Activated CD8-positive, alpha-beta memory T cell treated with anti-CD3 and anti-CD28 coated beads, Interleukin-2, amount 10 ng/mL, durations not matched to agents 7 days and 5 days (primary cell): ENCODE measurements around the gene RNF208. TPM values are rescaled to one million over a fixed set of nuclear protein-coding genes. Genes with fewer than 3 reads are reported as not detected.

ENCODE experiments used
- ATAC-seq: fragments of 150-1000 bp; cut with Tn5 transposase; one replicate; pipeline ENCODE4 v1.10.0; 2021; ENCODE audit warnings: moderate library complexity
- CTCF ChIA-PET: fragments of 350-600 bp; sonication (Branson Sonifier 250); formaldehyde crosslinking; loops from one replicate; lab custom pipeline; 2021; ENCODE audit warnings: antibody characterized with exemption; lab: Charles Lee
- DNase-seq: peaks from one replicate; pipeline ENCODE4 v3.0.0-alpha.2; 2020
- H3K27ac Mint-ChIP-seq: one replicate; pipeline ENCODE4 v1.8.0; 2021; ENCODE audit warnings: mild to moderate bottlenecking, mixed read lengths
- H3K27me3 Mint-ChIP-seq: one replicate; pipeline ENCODE4 v1.8.0; 2021; ENCODE audit warnings: mixed read lengths
- H3K36me3 Mint-ChIP-seq: one replicate; pipeline ENCODE4 v1.8.0; 2021; ENCODE audit warnings: mild to moderate bottlenecking, mixed read lengths
- H3K4me1 Mint-ChIP-seq: one replicate; pipeline ENCODE4 v1.8.0; 2021; ENCODE audit warnings: mixed read lengths
- H3K4me3 Mint-ChIP-seq: one replicate; pipeline ENCODE4 v1.8.0; 2021; ENCODE audit warnings: mild to moderate bottlenecking, moderate library complexity, mixed read lengths
- H3K9me3 Mint-ChIP-seq: one replicate; pipeline ENCODE4 v1.8.0; 2022; ENCODE audit warnings: low read depth, mixed read lengths
- total RNA-seq, 2 experiments: library from RNA; stranded (reverse); gene quantifications; one replicate each; pipeline ENCODE4 v1.2.3, GENCODE V29; 2021

The RNF208 gene
- total RNA-seq, 2 experiments from 2014 or later = 2.9 to 3.0 TPM

GRCh38 chr9:137183980-137184595 lies 38.0 kb downstream of the RNF208 start:
- H3K36me3 Mint-ChIP-seq = peaks cover 4% of the 10 kb centered on the region
- CTCF ChIA-PET = no interaction called here

GRCh38 chr9:137182836-137183235 lies 39.2 kb downstream of the RNF208 start:
- Mint-ChIP-seq H3K27me3 (no peaks in the 10 kb centered on the region), H3K9me3 (no peaks in the 10 kb centered on the region), H3K4me3 (no peak overlapping the region), H3K36me3 (peaks cover 4% of the 10 kb centered on the region), H3K4me1 (peaks cover 19% of the 10 kb centered on the region), H3K27ac (no peak overlapping the region)
- no peak for ATAC-seq
- DNase-seq = no peak
- CTCF ChIA-PET = no interaction called here

More at GRCh38 chr9:137183980-137184595, 38.0 kb downstream of the RNF208 start:
- no peaks in the 10 kb centered on the region for H3K27me3 Mint-ChIP-seq
- H3K4me1 Mint-ChIP-seq = peaks cover 21% of the 10 kb centered on the region
- H3K4me3 Mint-ChIP-seq = no peak overlapping the region
- DNase-seq (no peak), ATAC-seq (no peak)
- H3K27ac Mint-ChIP-seq = no peak overlapping the region
- H3K9me3 Mint-ChIP-seq = no peaks in the 10 kb centered on the region

GRCh38 chr9:137181680-137182079 lies 40.4 kb downstream of the RNF208 start:
- ATAC-seq (no peak), DNase-seq (no peak)
- H3K27ac Mint-ChIP-seq = no peak overlapping the region
- H3K9me3 Mint-ChIP-seq = no peaks in the 10 kb centered on the region
- no peak overlapping the region for H3K4me3 Mint-ChIP-seq
- H3K36me3 Mint-ChIP-seq = peaks cover 4% of the 10 kb centered on the region
- CTCF ChIA-PET = no interaction called here
- peaks cover 8% of the 10 kb centered on the region for H3K4me1 Mint-ChIP-seq
- H3K27me3 Mint-ChIP-seq = no peaks in the 10 kb centered on the region

GRCh38 chr9:137180491-137180890 lies 41.5 kb downstream of the RNF208 start:
- Mint-ChIP-seq H3K9me3 (no peaks in the 10 kb centered on the region), H3K4me1 (peaks cover 1% of the 10 kb centered on the region), H3K27me3 (no peaks in the 10 kb centered on the region), H3K36me3 (peaks cover 4% of the 10 kb centered on the region), H3K4me3 (no peak overlapping the region), H3K27ac (no peak overlapping the region)
- ATAC-seq (no peak), DNase-seq (no peak)
- CTCF ChIA-PET = no interaction called here

DNA sequence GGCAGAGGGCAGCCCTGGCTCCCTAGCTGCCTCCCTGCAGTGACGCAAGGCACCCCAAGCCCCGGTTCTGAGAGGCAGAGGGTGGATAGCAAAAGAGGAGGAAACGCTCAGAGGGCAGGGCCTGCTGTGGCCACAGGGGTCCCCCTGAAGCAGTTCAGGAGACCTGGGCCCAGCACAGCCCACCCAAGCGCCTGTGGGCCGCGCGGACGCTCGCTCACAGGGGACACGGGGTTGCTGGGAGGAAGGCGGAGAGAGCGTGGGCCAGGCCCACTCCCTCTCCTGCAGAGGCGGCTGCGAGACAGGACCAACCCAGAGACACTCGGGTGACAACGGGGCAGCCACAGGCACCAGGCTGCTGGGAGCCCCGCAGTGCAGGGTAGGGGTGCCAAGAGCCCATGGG lies 42.3 kb downstream of the RNF208 start:
- DNase-seq = no peak
- Mint-ChIP-seq H3K36me3 (peaks cover 4% of the 10 kb centered on the region), H3K27ac (no peak overlapping the region)

GRCh38 chr9:137178939-137179630 lies 43.0 kb downstream of the RNF208 start:
- CTCF ChIA-PET = interaction anchor here (0.8 to 0.9 kb wide), 2 partner anchors 48 to 83 kb away, joined by 3 read pairs; partner anchors contain the start of gene RNF224
- no peak overlapping the region for H3K4me3 Mint-ChIP-seq
- DNase-seq (no peak), ATAC-seq (no peak)
- peaks cover 3% of the 10 kb centered on the region for H3K27me3 Mint-ChIP-seq
- H3K9me3 Mint-ChIP-seq = no peaks in the 10 kb centered on the region
- H3K4me1 Mint-ChIP-seq = no peaks in the 10 kb centered on the region
- peaks cover 4% of the 10 kb centered on the region for H3K36me3 Mint-ChIP-seq
- no peak overlapping the region for H3K27ac Mint-ChIP-seq

More for the DNA sequence above, 42.3 kb downstream of the RNF208 start:
- Mint-ChIP-seq H3K27me3 (peaks cover 2% of the 10 kb centered on the region), H3K9me3 (no peaks in the 10 kb centered on the region), H3K4me3 (no peak overlapping the region), H3K4me1 (no peaks in the 10 kb centered on the region)
- no peak for ATAC-seq
- CTCF ChIA-PET = no interaction called here

DNA sequence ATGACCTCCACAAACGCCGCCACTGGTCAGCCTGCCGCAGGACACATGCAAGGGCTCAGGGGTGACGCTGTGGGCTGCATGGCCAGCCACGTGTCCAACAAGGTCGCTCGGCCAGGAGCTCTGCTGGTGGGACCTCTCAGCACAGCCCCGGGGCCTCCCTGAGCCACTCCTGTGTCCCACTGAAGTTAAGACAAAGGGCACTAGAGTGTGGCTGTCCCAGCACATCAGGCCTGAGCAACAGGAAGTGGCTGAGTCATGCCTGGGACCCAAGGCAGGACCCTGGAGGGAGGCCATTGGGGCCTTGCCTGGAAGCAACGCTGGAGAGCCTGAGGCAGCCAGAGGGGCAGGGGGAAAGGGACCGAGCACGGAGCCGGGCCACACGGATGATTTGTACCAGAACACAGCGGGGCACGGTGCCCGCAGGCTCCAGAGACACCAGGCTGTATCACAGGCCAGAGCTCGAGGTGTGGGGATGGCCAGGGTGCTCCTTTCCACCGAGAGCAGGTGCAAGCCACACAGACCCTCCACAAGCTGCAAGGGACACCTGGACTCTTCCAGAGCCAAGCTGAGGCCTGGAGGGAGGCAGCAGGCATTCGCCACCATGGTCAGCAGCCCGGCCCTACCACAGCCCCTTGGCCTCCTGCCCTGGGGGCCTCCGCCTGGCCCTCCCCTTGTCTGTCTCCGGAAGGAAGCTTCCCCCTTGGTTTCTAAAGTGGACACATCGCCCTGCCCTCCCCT lies 43.7 kb downstream of the RNF208 start:
- Mint-ChIP-seq H3K4me3 (no peak overlapping the region), H3K27me3 (peaks cover 10% of the 10 kb centered on the region), H3K4me1 (no peaks in the 10 kb centered on the region), H3K9me3 (no peaks in the 10 kb centered on the region), H3K36me3 (peaks cover 4% of the 10 kb centered on the region), H3K27ac (no peak overlapping the region)
- no peak for DNase-seq
- CTCF ChIA-PET = interaction anchor here (0.8 to 0.9 kb wide), 2 partner anchors 49 to 83 kb away, joined by 3 read pairs; partner anchors contain the start of gene RNF224
- ATAC-seq = no peak

DNA sequence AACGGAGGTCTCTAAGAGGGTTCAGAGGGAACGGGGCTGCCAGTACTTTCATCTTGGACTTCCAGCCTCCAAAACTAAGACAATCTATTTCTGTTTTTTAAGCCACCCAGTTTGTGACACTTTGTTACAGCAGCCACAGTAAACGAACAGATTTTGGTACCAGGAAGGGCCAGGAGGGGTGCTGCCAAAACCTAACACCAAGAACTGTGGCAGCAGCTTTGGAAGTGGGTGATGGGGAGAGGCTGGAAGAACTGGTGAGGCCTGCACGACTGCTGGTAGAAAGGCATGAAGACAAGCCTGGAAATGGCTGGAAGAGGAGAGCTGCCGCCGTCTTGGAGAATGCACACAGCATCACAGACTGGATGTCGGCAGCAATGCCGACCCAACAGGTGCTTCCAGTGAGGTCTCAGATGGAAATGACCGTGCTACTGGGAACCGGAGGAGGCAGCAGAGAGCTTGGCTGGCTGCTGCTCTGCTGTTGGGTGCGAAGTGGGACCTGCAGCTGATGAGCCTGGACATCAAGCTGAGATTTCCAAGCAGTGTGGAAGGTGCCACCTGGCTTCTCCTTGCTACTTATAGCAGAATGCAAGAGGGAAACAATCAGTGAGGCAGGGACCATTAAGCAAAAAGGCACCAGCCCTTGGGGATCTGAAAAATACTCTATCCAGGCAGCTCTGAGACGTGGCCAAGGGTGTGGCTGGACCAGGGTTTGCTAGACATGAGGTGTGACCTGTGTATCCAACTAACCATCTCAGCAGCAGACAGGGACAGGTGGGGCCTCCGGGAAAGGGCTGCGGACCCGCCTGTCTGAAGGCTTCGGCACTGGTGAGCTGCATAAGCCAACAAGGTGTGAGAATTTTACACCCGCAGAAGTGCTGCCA lies 45.5 kb downstream of the RNF208 start:
- CTCF ChIA-PET = interaction anchor here (0.6 to 2.7 kb wide), 10 partner anchors 11 to 141 kb away, joined by 3 to 10 read pairs (median 4); partner anchors contain the start of gene SSNA1
- no peaks in the 10 kb centered on the region for H3K9me3 Mint-ChIP-seq
- no peaks in the 10 kb centered on the region for H3K36me3 Mint-ChIP-seq
- H3K4me1 Mint-ChIP-seq = no peaks in the 10 kb centered on the region
- DNase-seq = peak; percentile 54
- no peak overlapping the region for H3K4me3 Mint-ChIP-seq
- H3K27me3 Mint-ChIP-seq = peaks cover 20% of the 10 kb centered on the region
- H3K27ac Mint-ChIP-seq = no peak overlapping the region
- ATAC-seq = peak; percentile 71

DNA sequence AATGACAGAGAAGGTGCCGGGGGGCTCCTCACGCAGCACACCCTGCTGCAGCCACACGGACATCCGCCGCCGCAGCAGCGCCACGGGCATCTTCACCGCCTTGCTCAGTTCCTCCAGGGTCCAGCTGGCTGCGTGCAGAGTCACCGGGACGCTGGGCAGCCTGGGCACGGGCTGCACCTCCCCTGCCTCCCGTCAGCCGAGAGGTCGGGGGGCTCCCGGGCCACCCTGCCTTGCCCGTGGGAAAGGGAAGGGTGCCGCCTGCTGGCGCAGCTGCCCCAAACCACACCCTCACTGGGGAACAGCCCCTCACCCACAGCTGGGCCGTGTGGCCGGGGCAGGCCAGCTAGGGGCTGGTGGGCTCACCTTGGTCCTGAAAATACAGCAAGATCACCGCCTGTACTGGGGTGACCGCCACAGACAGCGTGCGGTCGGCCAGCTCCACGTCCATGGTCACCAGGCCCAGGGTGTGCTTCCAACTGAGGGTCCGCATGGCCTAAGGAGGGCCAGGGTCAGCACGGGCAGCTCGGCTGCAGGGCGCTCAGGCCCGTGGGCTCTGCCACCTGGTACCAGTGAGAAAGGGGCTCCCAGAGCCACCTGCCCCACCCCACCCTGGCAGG lies 46.6 kb downstream of the RNF208 start:
- H3K27ac Mint-ChIP-seq = no peak overlapping the region
- no peak overlapping the region for H3K4me3 Mint-ChIP-seq
- ATAC-seq (no peak), DNase-seq (no peak)
- no peaks in the 10 kb centered on the region for H3K36me3 Mint-ChIP-seq
- CTCF ChIA-PET = interaction anchor here (1.2 to 2.7 kb wide), 6 partner anchors 12 to 80 kb away, joined by 4 to 10 read pairs (median 5); partner anchors contain the start of genes RNF208 and RNF224
- peaks cover 31% of the 10 kb centered on the region for H3K27me3 Mint-ChIP-seq
- H3K9me3 Mint-ChIP-seq = no peaks in the 10 kb centered on the region
- no peaks in the 10 kb centered on the region for H3K4me1 Mint-ChIP-seq

DNA sequence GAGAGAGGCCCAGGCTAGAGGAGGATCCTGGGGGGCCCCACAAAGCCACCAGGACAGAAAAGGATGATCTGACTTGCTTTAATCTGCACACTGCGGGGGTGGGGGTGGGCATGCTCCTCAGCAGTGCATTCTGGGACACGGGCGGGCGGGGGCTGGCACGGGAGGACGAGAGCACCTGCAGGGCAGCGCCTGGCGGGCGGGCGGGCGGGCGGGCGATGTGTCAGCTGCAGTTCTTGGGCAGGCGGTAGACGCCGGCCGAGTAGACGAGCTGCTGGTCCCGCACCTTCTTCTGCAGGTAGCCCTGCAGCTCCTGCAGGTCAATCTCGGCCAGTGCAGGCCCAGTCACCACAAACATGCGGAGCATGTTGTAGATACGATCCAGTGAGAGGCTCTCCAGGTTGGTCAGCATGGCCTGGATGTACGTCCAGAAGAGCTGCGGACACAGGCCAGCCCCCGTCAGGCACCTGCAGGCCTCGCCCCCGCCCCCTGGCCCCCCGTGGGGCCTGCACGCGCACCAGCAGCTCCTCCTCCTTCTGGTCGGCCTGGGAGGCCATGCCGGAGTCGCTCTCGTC lies 47.2 kb downstream of the RNF208 start:
- Mint-ChIP-seq H3K4me1 (no peaks in the 10 kb centered on the region), H3K36me3 (no peaks in the 10 kb centered on the region), H3K27me3 (peaks cover 37% of the 10 kb centered on the region), H3K27ac (no peak overlapping the region), H3K4me3 (no peak overlapping the region), H3K9me3 (no peaks in the 10 kb centered on the region)
- CTCF ChIA-PET = interaction anchor here (0.6 to 2.7 kb wide), 6 partner anchors 13 to 79 kb away, joined by 4 to 10 read pairs (median 4); partner anchors contain the start of genes RNF208 and RNF224
- no peak for DNase-seq
- ATAC-seq = no peak

DNA sequence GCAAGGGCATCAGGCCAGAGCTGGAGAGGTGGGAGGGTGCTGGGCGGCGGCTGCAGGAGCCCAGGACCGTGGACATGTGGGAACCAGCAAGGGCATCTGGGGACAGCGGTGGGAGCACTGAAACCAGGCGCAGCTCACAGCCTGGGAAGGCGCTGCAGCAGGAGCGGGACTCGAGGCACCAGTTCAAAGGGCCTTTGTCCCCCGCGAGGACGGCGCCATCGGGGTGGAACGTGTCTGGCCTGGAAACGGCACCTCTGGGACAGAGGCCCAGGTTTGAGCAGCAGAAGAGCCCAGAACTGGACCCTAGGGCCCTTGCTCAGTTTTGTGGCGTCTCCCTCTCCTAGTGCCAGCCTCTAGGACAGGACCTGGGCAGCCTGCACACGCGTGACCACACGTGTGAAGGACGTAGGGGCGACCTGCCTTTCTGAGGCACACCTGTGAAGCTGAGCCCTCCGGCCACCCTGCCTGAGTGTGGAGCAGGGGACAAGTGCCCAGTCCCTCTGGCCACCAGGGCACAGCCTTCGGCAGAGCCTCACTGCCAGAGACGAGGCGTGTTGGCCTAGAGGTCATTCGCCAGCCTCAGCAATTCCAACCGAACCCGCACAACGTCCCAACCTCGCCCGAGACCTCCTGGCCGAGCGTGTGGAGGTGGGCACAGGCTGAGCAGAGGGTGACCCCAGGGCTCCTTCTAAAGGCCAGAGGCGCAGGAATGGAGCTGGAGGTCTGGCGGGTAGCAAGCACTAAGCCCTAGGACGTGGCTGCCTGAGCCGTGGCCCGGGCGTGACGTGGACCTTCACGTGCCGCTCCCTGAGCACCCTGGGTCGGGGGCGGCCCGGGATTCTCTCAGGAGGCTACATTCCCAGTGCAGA lies 48.0 kb downstream of the RNF208 start:
- Mint-ChIP-seq H3K27me3 (peaks cover 37% of the 10 kb centered on the region), H3K9me3 (no peaks in the 10 kb centered on the region), H3K27ac (no peak overlapping the region), H3K4me3 (no peak overlapping the region), H3K36me3 (no peaks in the 10 kb centered on the region), H3K4me1 (no peaks in the 10 kb centered on the region)
- CTCF ChIA-PET = interaction anchor here (0.6 to 1.3 kb wide), 3 partner anchors 40 to 78 kb away, joined by 4 read pairs; no protein-coding TSS in a partner anchor
- ATAC-seq (no peak), DNase-seq (no peak)
